ENCODE data around the gene HECTD3. TPM values are rescaled to one million over a fixed set of nuclear protein-coding genes. Genes with fewer than 3 reads are reported as not detected.

The HECTD3 gene
- total and polyA plus RNA-seq, 3 donors from 2014 or later: 30.9 to 63.4 (median 42.6) TPM

- no peaks in the 10 kb centered on the region for H3K36me3 ChIP-seq (ENCODE audit: low read depth, missing control alignments)
- WGBS, 2 donors: 47 to 54% methylated on average over 2 of the region's 2 CpGs
- no peak overlapping the region for H3K4me3 ChIP-seq
- H3K4me1 ChIP-seq: peaks cover 5% of the 10 kb centered on the region
- no peaks in the 10 kb centered on the region for H3K9me3 ChIP-seq
- no peak for TF ChIP-seq CTCF (IDR thresholded peaks at IDR 0.05)
- TF ChIP-seq POLR2A (IDR thresholded peaks at IDR 0.05): no peak
- no peak overlapping the region for H3K27ac ChIP-seq
- intact Hi-C loops (cut with DNase I; ENCODE audit: low total_unique reads): no loop called here
- H3K27me3 ChIP-seq: no peaks in the 10 kb centered on the region
- DNase-seq: no peak
These were observed 40.1 kb upstream of the HECTD3 start for GRCh38 chr1:45051005-45051772.

GRCh38 chr1:45047032-45047431 is 35.9 kb upstream of the HECTD3 start:
- no peak for TF ChIP-seq POLR2A (IDR thresholded peaks at IDR 0.05)
- no peak for TF ChIP-seq CTCF (IDR thresholded peaks at IDR 0.05)
- no peak overlapping the region for H3K4me3 ChIP-seq
- no peaks in the 10 kb centered on the region for H3K9me3 ChIP-seq
- H3K27me3 ChIP-seq: no peaks in the 10 kb centered on the region
- H3K36me3 ChIP-seq (ENCODE audit: low read depth, missing control alignments): no peaks in the 10 kb centered on the region
- 77 to 82% methylated on average over 5 of the region's 5 CpGs for WGBS, 2 donors
- no peak overlapping the region for H3K27ac ChIP-seq
- intact Hi-C loops (cut with DNase I; ENCODE audit: low total_unique reads): no loop called here
- H3K4me1 ChIP-seq: peaks cover 5% of the 10 kb centered on the region
- DNase-seq: no peak

- no peaks in the 10 kb centered on the region for H3K9me3 ChIP-seq
- H3K27ac ChIP-seq: no peak overlapping the region
- TF ChIP-seq CTCF (IDR thresholded peaks at IDR 0.05): no peak
- no peak for TF ChIP-seq POLR2A (IDR thresholded peaks at IDR 0.05)
- H3K36me3 ChIP-seq (ENCODE audit: low read depth, missing control alignments): no peaks in the 10 kb centered on the region
- intact Hi-C loops (cut with DNase I; ENCODE audit: low total_unique reads): no loop called here
- no peak overlapping the region for H3K4me3 ChIP-seq
- WGBS, 2 donors: 96 to 100% methylated on average over 1 of the region's 1 CpG
- no peaks in the 10 kb centered on the region for H3K27me3 ChIP-seq
- DNase-seq: no peak
- H3K4me1 ChIP-seq: no peaks in the 10 kb centered on the region
These were observed 33.8 kb upstream of the HECTD3 start for GRCh38 chr1:45044916-45045315.

GRCh38 chr1:45043094-45043493 is 32.0 kb upstream of the HECTD3 start:
- intact Hi-C loops (cut with DNase I; ENCODE audit: low total_unique reads): no loop called here
- 71 to 82% methylated on average over 4 to 5 of the region's 5 CpGs for WGBS, 2 donors
- no peak overlapping the region for H3K4me3 ChIP-seq
- no peaks in the 10 kb centered on the region for H3K36me3 ChIP-seq (ENCODE audit: low read depth, missing control alignments)
- H3K27me3 ChIP-seq: no peaks in the 10 kb centered on the region
- H3K27ac ChIP-seq: no peak overlapping the region
- no peak for DNase-seq
- TF ChIP-seq CTCF (IDR thresholded peaks at IDR 0.05): no peak
- TF ChIP-seq POLR2A (IDR thresholded peaks at IDR 0.05): no peak
- H3K9me3 ChIP-seq: no peaks in the 10 kb centered on the region
- H3K4me1 ChIP-seq: no peaks in the 10 kb centered on the region

GRCh38 chr1:45040297-45040696 is 29.2 kb upstream of the HECTD3 start:
- TF ChIP-seq POLR2A (IDR thresholded peaks at IDR 0.05) (no peak), CTCF (IDR thresholded peaks at IDR 0.05) (no peak)
- no peaks in the 10 kb centered on the region for H3K4me1 ChIP-seq
- no peak overlapping the region for H3K4me3 ChIP-seq
- no peak overlapping the region for H3K27ac ChIP-seq
- H3K36me3 ChIP-seq (ENCODE audit: low read depth, missing control alignments): no peaks in the 10 kb centered on the region
- no peaks in the 10 kb centered on the region for H3K9me3 ChIP-seq
- intact Hi-C loops (cut with DNase I; ENCODE audit: low total_unique reads): no loop called here
- H3K27me3 ChIP-seq: no peaks in the 10 kb centered on the region
- DNase-seq: no peak
- 95% methylated on average over 5 of the region's 5 CpGs for WGBS, 2 donors

Data from testis (tissue), 3 donors.